Measurements from ENCODE around the gene TTLL9. TPM values are rescaled to one million over a fixed set of nuclear protein-coding genes. Genes with fewer than 3 reads are reported as not detected.
"Not testable (repeated sequence)": the region's sequence is repeated elsewhere in the genome, so short reads cannot be mapped to it uniquely, and the experiment has no call there.

The TTLL9 gene
- total RNA-seq, 2 experiments from 2014 or later, result not detected

GRCh38 chr20:31824125-31824485, 46.3 kb upstream of the TTLL9 start:
- H3K36me3 Mint-ChIP-seq (ENCODE audit: low read depth), result no peaks in the 10 kb centered on the region
- peaks cover 2% of the 10 kb centered on the region for H3K27me3 Mint-ChIP-seq
- POLR2A ChIA-PET, result interaction anchor here (1.7 kb wide), 1 partner anchor 207 kb away, joined by 6 read pairs; no protein-coding TSS in a partner anchor
- H3K4me1 Mint-ChIP-seq (ENCODE audit: low read depth), result peaks cover 2% of the 10 kb centered on the region
- CTCF ChIA-PET, result interaction anchor here (1.1 to 3.7 kb wide), 10 partner anchors 7 to 207 kb away, joined by 3 to 51 read pairs (median 10); partner anchors contain the start of genes FOXS1 and XKR7
- DNase-seq (no peak), ATAC-seq (no peak)
- H3K27ac Mint-ChIP-seq, result no peak overlapping the region
- no peak for TF ChIP-seq CTCF (IDR thresholded peaks at IDR 0.05)
- H3K4me3 Mint-ChIP-seq, result no peak overlapping the region
- intact Hi-C loops (cut with micrococcal nuclease), result no loop called here
- H3K9me3 Mint-ChIP-seq, result no peaks in the 10 kb centered on the region

- intact Hi-C loops (cut with micrococcal nuclease), result no loop called here
- ChIA-PET POLR2A (interaction anchor here (1.7 kb wide), 1 partner anchor 207 kb away, joined by 6 read pairs; no protein-coding TSS in a partner anchor), CTCF (interaction anchor here (0.8 to 2.6 kb wide), 6 partner anchors 8 to 31 kb away, joined by 3 to 16 read pairs (median 4); no protein-coding TSS in a partner anchor)
- Mint-ChIP-seq H3K4me3 (no peak overlapping the region), H3K4me1 (ENCODE audit: low read depth) (peaks cover 2% of the 10 kb centered on the region), H3K27ac (no peak overlapping the region), H3K9me3 (no peaks in the 10 kb centered on the region), H3K36me3 (ENCODE audit: low read depth) (no peaks in the 10 kb centered on the region), H3K27me3 (peaks cover 2% of the 10 kb centered on the region)
- ATAC-seq (no peak), DNase-seq (no peak)
- TF ChIP-seq CTCF (IDR thresholded peaks at IDR 0.05), result no peak
Measured at GRCh38 chr20:31824554-31825313, 45.7 kb upstream of the TTLL9 start.

DNA sequence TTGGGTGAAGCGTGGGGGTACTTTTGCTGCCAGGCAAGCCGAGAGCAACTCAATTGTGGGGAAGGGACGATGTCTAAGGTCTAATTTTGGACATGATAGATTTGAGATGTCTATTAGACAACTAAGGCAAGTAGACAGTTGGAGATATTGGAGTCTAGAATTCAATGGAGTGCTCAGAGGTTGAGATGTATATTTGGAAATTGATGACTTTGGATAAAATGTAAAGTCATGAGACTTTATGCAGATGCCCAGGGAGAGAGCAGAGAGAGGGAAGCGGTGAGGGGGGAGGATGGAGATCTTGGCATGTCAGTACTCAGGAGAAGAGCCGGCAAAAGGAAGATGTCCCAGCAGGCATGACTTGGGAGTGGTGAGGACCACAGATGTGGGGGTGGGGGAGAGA, 44.4 kb upstream of the TTLL9 start:
- no peak overlapping the region for H3K27ac Mint-ChIP-seq

DNA sequence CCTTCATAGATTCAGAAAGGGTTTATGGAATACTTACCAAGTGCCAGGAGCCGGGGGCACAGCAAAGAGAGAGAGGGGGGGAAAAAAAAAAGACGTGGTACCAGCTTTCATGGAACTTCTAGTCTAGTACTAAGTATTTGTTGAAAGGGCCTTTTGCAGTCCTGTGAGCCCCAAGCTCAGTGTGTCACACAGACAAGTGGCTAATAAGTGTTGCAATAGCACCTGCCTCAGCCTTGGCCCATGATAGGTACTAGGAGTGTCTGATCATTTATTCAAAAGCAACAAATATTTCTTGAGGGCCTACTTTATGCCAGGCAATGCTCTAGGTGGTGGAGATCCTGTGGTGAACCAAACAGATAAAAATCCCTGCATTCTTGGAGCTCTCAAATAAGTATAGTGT, 43.4 kb upstream of the TTLL9 start:
- Mint-ChIP-seq H3K27me3 (peaks cover 2% of the 10 kb centered on the region), H3K36me3 (ENCODE audit: low read depth) (no peaks in the 10 kb centered on the region), H3K27ac (no peak overlapping the region), H3K4me1 (ENCODE audit: low read depth) (peaks cover 2% of the 10 kb centered on the region), H3K4me3 (no peak overlapping the region), H3K9me3 (no peaks in the 10 kb centered on the region)
- ATAC-seq (no peak), DNase-seq (no peak)
- TF ChIP-seq CTCF (IDR thresholded peaks at IDR 0.05), result no peak
- intact Hi-C loops (cut with micrococcal nuclease), result no loop called here
- ChIA-PET POLR2A (no interaction called here), CTCF (interaction anchor here (0.9 to 2.5 kb wide), 2 partner anchors 10 to 20 kb away, joined by 3 to 10 read pairs; no protein-coding TSS in a partner anchor)

More for the DNA sequence above, 44.4 kb upstream of the TTLL9 start:
- Mint-ChIP-seq H3K27me3 (peaks cover 2% of the 10 kb centered on the region), H3K9me3 (no peaks in the 10 kb centered on the region), H3K4me3 (no peak overlapping the region), H3K36me3 (ENCODE audit: low read depth) (no peaks in the 10 kb centered on the region), H3K4me1 (ENCODE audit: low read depth) (peaks cover 2% of the 10 kb centered on the region)
- DNase-seq (no peak), ATAC-seq (no peak)
- intact Hi-C loops (cut with micrococcal nuclease), result no loop called here
- CTCF ChIA-PET, result interaction anchor here (1.7 to 2.5 kb wide), 2 partner anchors 21 to 27 kb away, joined by 5 to 10 read pairs; no protein-coding TSS in a partner anchor
- POLR2A ChIA-PET, result no interaction called here
- no peak for TF ChIP-seq CTCF (IDR thresholded peaks at IDR 0.05)

- H3K9me3 Mint-ChIP-seq; H3K4me1 Mint-ChIP-seq (ENCODE audit: low read depth); H3K27ac Mint-ChIP-seq; H3K36me3 Mint-ChIP-seq (ENCODE audit: low read depth); intact Hi-C loops (cut with micrococcal nuclease); POLR2A ChIA-PET; DNase-seq; H3K27me3 Mint-ChIP-seq; ATAC-seq; H3K4me3 Mint-ChIP-seq: not testable (repeated sequence)
- CTCF ChIA-PET, result interaction anchor here (1.0 to 2.5 kb wide), 2 partner anchors 19 to 21 kb away, joined by 3 to 10 read pairs; no protein-coding TSS in a partner anchor
Measured at GRCh38 chr20:31828016-31828415, 42.4 kb upstream of the TTLL9 start.
